ENCODE measurements around the gene PLPP4.

PLPP4 gene

GRCh38 chr10:120616311-120616911, 159.4 kb downstream of the PLPP4 start:
- TF ChIP-seq, protein P1, sequence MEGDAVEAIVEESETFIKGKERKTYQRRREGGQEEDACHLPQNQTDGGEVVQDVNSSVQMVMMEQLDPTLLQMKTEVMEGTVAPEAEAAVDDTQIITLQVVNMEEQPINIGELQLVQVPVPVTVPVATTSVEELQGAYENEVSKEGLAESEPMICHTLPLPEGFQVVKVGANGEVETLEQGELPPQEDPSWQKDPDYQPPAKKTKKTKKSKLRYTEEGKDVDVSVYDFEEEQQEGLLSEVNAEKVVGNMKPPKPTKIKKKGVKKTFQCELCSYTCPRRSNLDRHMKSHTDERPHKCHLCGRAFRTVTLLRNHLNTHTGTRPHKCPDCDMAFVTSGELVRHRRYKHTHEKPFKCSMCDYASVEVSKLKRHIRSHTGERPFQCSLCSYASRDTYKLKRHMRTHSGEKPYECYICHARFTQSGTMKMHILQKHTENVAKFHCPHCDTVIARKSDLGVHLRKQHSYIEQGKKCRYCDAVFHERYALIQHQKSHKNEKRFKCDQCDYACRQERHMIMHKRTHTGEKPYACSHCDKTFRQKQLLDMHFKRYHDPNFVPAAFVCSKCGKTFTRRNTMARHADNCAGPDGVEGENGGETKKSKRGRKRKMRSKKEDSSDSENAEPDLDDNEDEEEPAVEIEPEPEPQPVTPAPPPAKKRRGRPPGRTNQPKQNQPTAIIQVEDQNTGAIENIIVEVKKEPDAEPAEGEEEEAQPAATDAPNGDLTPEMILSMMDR (conservative IDR thresholded peaks at IDR 0.05; ENCODE audit: low read length), result no peak
- no peak overlapping the region for H3K4me3 ChIP-seq (ENCODE audit: low read length)
- no peak for DNase-seq (ENCODE audit: low read depth)

DNA sequence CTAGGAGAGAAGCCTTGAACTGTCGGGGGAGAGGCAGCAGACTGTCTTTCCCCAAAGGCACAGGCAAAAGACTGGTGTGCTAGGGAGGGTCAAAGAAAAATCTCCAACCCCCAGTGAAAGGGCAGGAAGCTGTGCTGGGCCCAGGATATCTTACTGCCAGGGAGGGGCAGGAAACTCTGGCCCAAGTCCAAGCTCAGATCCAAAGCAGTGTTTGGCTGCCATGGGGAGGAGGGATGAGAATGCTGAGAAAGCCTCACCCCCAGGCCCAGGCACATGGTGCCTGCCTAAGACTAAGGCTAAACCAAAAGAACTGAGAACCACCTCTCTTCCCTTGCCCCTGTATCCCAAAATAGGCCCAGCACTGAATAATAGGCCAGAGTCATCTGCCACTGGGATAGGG, 171.2 kb downstream of the PLPP4 start:
- TF ChIP-seq, protein P1 (conservative IDR thresholded peaks at IDR 0.05; ENCODE audit: low read length), result no peak
- no peak overlapping the region for H3K4me3 ChIP-seq (ENCODE audit: low read length)
- DNase-seq (ENCODE audit: low read depth), result no peak

DNA sequence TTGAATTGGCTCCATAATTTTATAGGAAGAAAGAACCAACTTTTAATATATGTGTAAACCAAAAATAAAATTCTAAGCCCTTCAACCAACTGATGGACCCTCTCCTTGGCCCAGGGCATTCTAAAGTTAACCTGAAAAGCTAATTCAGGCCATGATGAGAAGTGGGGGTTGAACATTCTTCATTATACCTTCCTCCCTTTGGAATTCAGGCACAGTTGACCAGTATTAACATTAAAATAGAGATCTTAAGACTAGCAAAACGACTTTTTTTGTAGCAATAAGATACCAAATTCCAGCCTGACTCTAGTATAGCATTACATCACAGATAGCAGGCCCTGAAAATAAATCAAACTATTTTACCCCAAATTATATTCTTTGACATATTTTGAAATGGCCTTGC, 173.2 kb downstream of the PLPP4 start:
- DNase-seq (ENCODE audit: low read depth), result no peak
- H3K4me3 ChIP-seq (ENCODE audit: low read length), result no peak overlapping the region
- TF ChIP-seq, protein P1 (conservative IDR thresholded peaks at IDR 0.05; ENCODE audit: low read length), result no peak

- TF ChIP-seq, protein P1 (conservative IDR thresholded peaks at IDR 0.05; ENCODE audit: low read length), result no peak
- H3K4me3 ChIP-seq (ENCODE audit: low read length), result no peak overlapping the region
- no peak for DNase-seq (ENCODE audit: low read depth)
Observed at GRCh38 chr10:120632047-120632446, 175.0 kb downstream of the PLPP4 start.

GRCh38 chr10:120632942-120633341, 175.9 kb downstream of the PLPP4 start:
- no peak for DNase-seq (ENCODE audit: low read depth)
- no peak overlapping the region for H3K4me3 ChIP-seq (ENCODE audit: low read length)
- TF ChIP-seq, protein P1 (conservative IDR thresholded peaks at IDR 0.05; ENCODE audit: low read length), result no peak

DNA sequence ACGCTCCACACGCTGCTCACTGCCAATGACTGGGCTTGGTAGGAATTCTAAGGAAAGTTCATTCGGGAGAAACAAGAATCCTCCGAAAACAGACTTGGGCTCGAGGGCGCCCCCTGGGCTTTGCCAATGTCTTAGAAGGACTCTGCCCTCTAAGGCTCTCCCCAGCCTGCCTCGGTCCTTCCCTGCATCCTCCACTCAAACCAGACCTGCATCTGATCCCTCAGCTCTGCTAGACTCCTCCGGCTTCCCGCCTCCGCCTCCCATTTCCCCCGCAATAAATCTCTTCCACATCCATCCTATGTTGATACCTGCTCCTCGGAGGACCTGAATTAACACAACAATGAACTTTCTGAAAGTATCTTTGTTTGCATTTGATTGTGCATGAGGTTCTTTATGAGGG, 177.6 kb downstream of the PLPP4 start:
- no peak for DNase-seq (ENCODE audit: low read depth)
- TF ChIP-seq, protein P1 (conservative IDR thresholded peaks at IDR 0.05; ENCODE audit: low read length), result no peak
- no peak overlapping the region for H3K4me3 ChIP-seq (ENCODE audit: low read length)
